Motor neuron (in vitro differentiated cells): ENCODE results near the gene TSHZ1. TPM values are rescaled to one million over a fixed set of nuclear protein-coding genes. Genes with fewer than 3 reads are reported as not detected.

Experiments used
- ATAC-seq, 8 experiments: fragments of 200-7000 bp; cut with Tn5 transposase; replicated peaks in 6 of 8; 2 replicates each; pipeline ENCODE4 v1.8.0; 2021; ENCODE audit warnings: mild to moderate bottlenecking in 8 of 8, moderate library complexity in 8 of 8
- H3K27ac ChIP-seq, 2 donors: fragments of 250-450 bp; sonication (Bioruptor Pico); 2 replicates each; pipeline ENCODE4 v1.9.0; 2021; ENCODE audit warnings: antibody characterized with exemption in 2 of 2, mild to moderate bottlenecking in 2 of 2, moderate library complexity in 1 of 2
- H3K4me1 ChIP-seq, 2 donors: fragments of 250-450 bp; sonication (Bioruptor Pico); replicated peaks in 1 of 2; 2 replicates each; pipeline ENCODE4 v1.6.1; 2021; ENCODE audit warnings: antibody characterized with exemption in 2 of 2, mild to moderate bottlenecking in 2 of 2, moderate library complexity in 1 of 2
- H3K4me3 ChIP-seq, 5 donors: fragments of 250-450 bp; sonication (Bioruptor Pico); 2 replicates each; pipeline ENCODE4 v1.9.0; 2021; ENCODE audit warnings: antibody characterized with exemption in 5 of 5, mild to moderate bottlenecking in 5 of 5, moderate library complexity in 4 of 5
- WGBS, 10 experiments: fragments of 450-650 bp; shearing (Covaris generic); methylation state at CpG; one replicate each; pipeline ENCODE4 v1.0.0; 2022; 5-methylcytosine and 5-hydroxymethylcytosine counted together
- in situ Hi-C, 9 experiments: fragments of 400-800 bp; cut with MboI; loops; one replicate each; pipeline ENCODE4 v1.15.0; 2021; ENCODE audit warnings: low sequenced_read_pairs in 9 of 9, low pct_unique_long_range_greater_than_20kb in 2 of 9; ENCODE audit not compliant: unreplicated experiment in 9 of 9
- total RNA-seq, 8 experiments: library from RNA; unstranded; fragments of 300-600 nt; gene quantifications; 2 replicates each; pipeline versions ENCODE4 v1.2.3 to v1.2.4, GENCODE V29; 2022

TSHZ1 gene
- total RNA-seq, 8 experiments from 2014 or later, result 6.5 to 106 (median 53.4) TPM

- ATAC-seq, result peak in 6 of 8 experiments; percentile 21 to 79 (median 58)
- 0 to 92% (median 71%) methylated on average over 2 to 11 of the region's 11 CpGs; no CpG with 5 or more reads in 1 of the 10 experiments for WGBS, 10 experiments
- Histone ChIP-seq H3K27ac (no peak overlapping the region), H3K4me1 (peaks cover 61 to 84% of the 10 kb centered on the region in 2 donors), H3K4me3 (no peak overlapping the region)
- in situ Hi-C loops, result no loop called here
These were observed 54.5 kb downstream of the TSHZ1 start for GRCh38 chr18:75264926-75265597.

GRCh38 chr18:75265872-75266271 lies 55.3 kb downstream of the TSHZ1 start:
- peak in 6 of 8 experiments; percentile 13 to 43 (median 31) for ATAC-seq
- Histone ChIP-seq H3K4me3 (no peak overlapping the region), H3K4me1 (peaks cover 60 to 85% of the 10 kb centered on the region in 2 donors), H3K27ac (no peak overlapping the region)
- in situ Hi-C loops, result no loop called here
- WGBS, 10 experiments, result 77 to 100% (median 92%) methylated on average over 3 to 8 of the region's 9 CpGs; no CpG with 5 or more reads in 1 of the 10 experiments

- Histone ChIP-seq H3K4me1 (peaks cover 69 to 96% of the 10 kb centered on the region in 2 donors), H3K4me3 (no peak overlapping the region), H3K27ac (no peak overlapping the region)
- peak in 5 of 8 experiments; percentile 21 to 63 (median 50) for ATAC-seq
- in situ Hi-C loops, result no loop called here
- 42 to 86% (median 68%) methylated on average over 4 to 10 of the region's 10 CpGs; no CpG with 5 or more reads in 1 of the 10 experiments for WGBS, 10 experiments
These were observed 57.2 kb downstream of the TSHZ1 start for GRCh38 chr18:75267643-75268363.

- H3K27ac ChIP-seq, result no peak overlapping the region
- H3K4me3 ChIP-seq, result no peak overlapping the region
- no peak for ATAC-seq
- WGBS, 10 experiments, result 63 to 100% (median 83%) methylated on average over 1 to 5 of the region's 5 CpGs; no CpG with 5 or more reads in 3 of the 10 experiments
- in situ Hi-C loops, result no loop called here
- peaks cover 69 to 97% of the 10 kb centered on the region in 2 donors for H3K4me1 ChIP-seq
These were observed 57.7 kb downstream of the TSHZ1 start for GRCh38 chr18:75268364-75268646.

GRCh38 chr18:75269124-75269680 lies 58.6 kb downstream of the TSHZ1 start:
- no peak overlapping the region for H3K4me3 ChIP-seq
- 20 to 92% (median 75%) methylated on average over 1 to 4 of the region's 7 CpGs; no CpG with 5 or more reads in 2 of the 10 experiments for WGBS, 10 experiments
- ATAC-seq, result peak in 5 of 8 experiments; percentile 24 to 60 (median 42)
- H3K4me1 ChIP-seq, result peaks cover 72 to 98% of the 10 kb centered on the region in 2 donors
- no peak overlapping the region for H3K27ac ChIP-seq
- in situ Hi-C loops, result no loop called here

GRCh38 chr18:75269696-75270095 lies 59.1 kb downstream of the TSHZ1 start:
- 77 to 100% (median 93%) methylated on average over 2 to 7 of the region's 8 CpGs; no CpG with 5 or more reads in 5 of the 10 experiments for WGBS, 10 experiments
- Histone ChIP-seq H3K4me1 (peaks cover 68 to 96% of the 10 kb centered on the region in 2 donors), H3K4me3 (no peak overlapping the region), H3K27ac (no peak overlapping the region)
- in situ Hi-C loops, result no loop called here
- no peak for ATAC-seq

- Histone ChIP-seq H3K4me3 (no peak overlapping the region), H3K27ac (no peak overlapping the region), H3K4me1 (peaks cover 54 to 90% of the 10 kb centered on the region in 2 donors)
- ATAC-seq, result peak in 1 of 8 experiments; percentile 24
- in situ Hi-C loops, result no loop called here
- WGBS, 10 experiments, result 65 to 100% (median 91%) methylated on average over 1 to 9 of the region's 11 CpGs
These were observed 61.4 kb downstream of the TSHZ1 start for GRCh38 chr18:75271952-75272351.

- no peak for ATAC-seq
- no peak overlapping the region for H3K27ac ChIP-seq
- in situ Hi-C loops, result no loop called here
- no peak overlapping the region for H3K4me3 ChIP-seq
- 90 to 100% (median 96%) methylated on average over 4 to 8 of the region's 15 CpGs; no CpG with 5 or more reads in 6 of the 10 experiments for WGBS, 10 experiments
- peaks cover 43 to 82% of the 10 kb centered on the region in 2 donors for H3K4me1 ChIP-seq
These were observed 63.2 kb downstream of the TSHZ1 start for GRCh38 chr18:75273817-75274216.

GRCh38 chr18:75275226-75275625 lies 64.6 kb downstream of the TSHZ1 start:
- in situ Hi-C loops, result no loop called here
- peaks cover 33 to 68% of the 10 kb centered on the region in 2 donors for H3K4me1 ChIP-seq
- ATAC-seq, result no peak
- H3K4me3 ChIP-seq, result no peak overlapping the region
- WGBS, 10 experiments, result 80 to 95% (median 85%) methylated on average over 1 to 8 of the region's 8 CpGs; no CpG with 5 or more reads in 4 of the 10 experiments
- H3K27ac ChIP-seq, result no peak overlapping the region

- ATAC-seq, result peak in 7 of 8 experiments; percentile 51 to 98 (median 72)
- H3K4me1 ChIP-seq, result peaks cover 31 to 52% of the 10 kb centered on the region in 2 donors
- peak overlapping the region in 1 of 2 donors; percentile 41 for H3K27ac ChIP-seq
- H3K4me3 ChIP-seq, result no peak overlapping the region
- WGBS, 10 experiments, result 13 to 92% (median 64%) methylated on average over 1 to 9 of the region's 16 CpGs; no CpG with 5 or more reads in 1 of the 10 experiments
- in situ Hi-C loops, result no loop called here
These were observed 66.4 kb downstream of the TSHZ1 start for GRCh38 chr18:75276818-75277609.

GRCh38 chr18:75277610-75277928 lies 67.0 kb downstream of the TSHZ1 start:
- Histone ChIP-seq H3K4me3 (no peak overlapping the region), H3K4me1 (peaks cover 25 to 47% of the 10 kb centered on the region in 2 donors), H3K27ac (no peak overlapping the region)
- WGBS, 10 experiments, result 40 to 100% (median 90%) methylated on average over 1 to 3 of the region's 4 CpGs; no CpG with 5 or more reads in 7 of the 10 experiments
- in situ Hi-C loops, result no loop called here
- no peak for ATAC-seq

GRCh38 chr18:75279381-75279780 lies 68.8 kb downstream of the TSHZ1 start:
- Histone ChIP-seq H3K4me1 (peaks cover 22 to 32% of the 10 kb centered on the region in 2 donors), H3K27ac (no peak overlapping the region), H3K4me3 (no peak overlapping the region)
- in situ Hi-C loops, result no loop called here
- ATAC-seq, result no peak
- 79 to 92% (median 80%) methylated on average over 1 to 2 of the region's 5 CpGs; no CpG with 5 or more reads in 7 of the 10 experiments for WGBS, 10 experiments
